Measurements from ENCODE around the gene HSPBP1. TPM values are rescaled to one million over a fixed set of nuclear protein-coding genes. Genes with fewer than 3 reads are reported as not detected.

Gene HSPBP1
- total and polyA plus RNA-seq, 2 of the 4 experiments (the other 2 are of a cell fraction) = 21.0 to 43.2 TPM

DNA sequence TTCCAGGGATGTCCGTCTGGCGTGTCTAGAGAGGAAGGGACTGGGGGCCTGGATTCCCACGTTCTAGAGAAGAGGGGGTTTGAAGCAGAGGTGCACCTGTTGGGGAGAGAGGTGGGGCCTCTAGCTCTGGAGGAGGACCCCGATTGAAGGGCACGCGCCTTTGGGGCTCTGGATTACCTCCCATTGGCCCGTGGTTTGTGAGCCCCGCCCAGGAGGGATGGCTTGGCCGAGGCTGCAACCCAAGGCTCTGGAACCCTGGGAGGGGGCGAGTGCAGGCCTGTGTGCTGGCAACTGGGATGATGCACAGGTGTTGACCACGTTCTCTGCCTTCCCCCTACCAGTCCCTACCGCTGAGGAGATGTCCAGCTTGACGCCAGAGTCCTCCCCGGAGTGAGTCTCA lies 25.1 kb upstream of the HSPBP1 start:
- Histone ChIP-seq H3K4me3 (ENCODE audit: insufficient read depth, low read depth, low read length) (no peak overlapping the region), H3K36me3 (ENCODE audit: control insufficient read depth, insufficient read depth, low read length) (peaks cover 48% of the 10 kb centered on the region), H2AK9ac (replicated peaks; ENCODE audit: low read depth, low read length, poor library complexity) (no peak overlapping the region), H3K79me1 (ENCODE audit: low read depth in 1 of 2, low read length in 2 of 2) (no peaks in the 10 kb centered on the region), H4K5ac (ENCODE audit: low read depth, low read length) (no peak overlapping the region), H3K27ac (ENCODE audit: insufficient read depth, low read length) (no peak overlapping the region), H2AFZ (replicated peaks; ENCODE audit: low read length, poor library complexity) (no peak overlapping the region), H3K4ac (ENCODE audit: low read depth, low read length) (no peak overlapping the region), H4K20me1 (ENCODE audit: insufficient read depth, low read length) (no peaks in the 10 kb centered on the region), H3K4me2 (ENCODE audit: low read depth, low read length) (no peak overlapping the region), H2BK5ac (ENCODE audit: low read depth, low read length, poor library complexity, severe bottlenecking) (no peak overlapping the region), H3K4me1 (ENCODE audit: control insufficient read depth, insufficient read depth, low read length) (no peaks in the 10 kb centered on the region), H3K9me1 (ENCODE audit: insufficient read depth, low read length) (no peaks in the 10 kb centered on the region), H3K23ac (ENCODE audit: low read depth, low read length) (no peak overlapping the region), H3K9me3 (ENCODE audit: control insufficient read depth, insufficient read depth, low read length) (no peaks in the 10 kb centered on the region; the same call in 1 of the 2 replicates), H3K9ac (ENCODE audit: low read depth, low read length) (no peak overlapping the region), H2AK5ac (ENCODE audit: low read depth, low read length) (no peak overlapping the region), H2BK20ac (ENCODE audit: low read depth, low read length) (no peak overlapping the region), H4K91ac (ENCODE audit: insufficient read depth, low read depth, low read length) (no peak overlapping the region), H3K14ac (replicated peaks; ENCODE audit: low read depth, low read length) (no peak overlapping the region), H3K18ac (ENCODE audit: low read depth, low read length) (no peak overlapping the region), H2BK120ac (ENCODE audit: low read depth, low read length) (no peak overlapping the region), H3K56ac (ENCODE audit: extremely low read depth, insufficient read depth, low read length) (no peak overlapping the region), H3K27me3 (ENCODE audit: control insufficient read depth, insufficient read depth, low read length) (no peaks in the 10 kb centered on the region), H4K8ac (ENCODE audit: low read depth in 2 of 2, low read length in 2 of 2) (no peak overlapping the region), H2BK15ac (ENCODE audit: low read depth, low read length) (no peak overlapping the region)
- DNase-seq (no peak), ATAC-seq (ENCODE audit: low read depth) (no peak)
- CTCF ChIA-PET = no interaction called here
- dilution Hi-C loops (cut with HindIII; ENCODE audit: low sequenced_read_pairs, unreplicated experiment) = no loop called here
- TF ChIP-seq RFX5 (IDR thresholded peaks at IDR 0.05; ENCODE audit: low read depth, low read length) = no peak
- TF ChIP-seq MAZ (IDR thresholded peaks at IDR 0.05; ENCODE audit: borderline replicate concordance, low read depth, low read length) = no peak
- TF ChIP-seq NFE2L2 (IDR thresholded peaks at IDR 0.05; ENCODE audit: low read depth, low read length) = no peak
- POLR2A ChIA-PET (ENCODE audit: unreplicated experiment) = no interaction called here
- no TSS peak for BruUV-seq (replicated peaks)
- intact Hi-C loops (cut with micrococcal nuclease) = loop anchor here (5.0 kb wide), 1 partner anchor 82 kb away; the partner anchor contains the start of gene RPL28
- in situ Hi-C loops (cut with MboI; ENCODE audit: low sequenced_read_pairs) = no loop called here
- 95% methylated on average over 4 of the region's 14 CpGs; no CpG with 5 or more reads in 1 of the 2 experiments for WGBS, 2 experiments (ENCODE audit: extremely low coverage in 2 of 2, insufficient read length in 1 of 2)
